Loucy (cell line): ENCODE results near the gene KRT74.

Experiments used
- H2AFZ ChIP-seq: fragments of 200-600 bp; sonication (generic); 2 replicates; pipeline ENCODE4 v1.6.0; 2016; ENCODE audit warnings: antibody characterized with exemption, mild to moderate bottlenecking, low read length, moderate library complexity
- H3F3A ChIP-seq: fragments of 200-600 bp; 2 replicates; pipeline ENCODE4 v1.6.0; 2016; ENCODE audit warnings: antibody characterized with exemption, low read depth, mild to moderate bottlenecking
- H3K27me3 ChIP-seq: fragments of 200-600 bp; sonication (generic); 2 replicates; pipeline ENCODE4 v1.6.1; 2014; ENCODE audit warnings: low read length, mild to moderate bottlenecking; ENCODE audit not compliant: insufficient read depth, poor library complexity, severe bottlenecking
- H3K36me3 ChIP-seq: fragments of 200-600 bp; sonication (generic); 2 replicates; pipeline ENCODE4 v1.6.1; 2016; ENCODE audit warnings: low read length; ENCODE audit not compliant: insufficient read depth
- H3K4me1 ChIP-seq: fragments of 200-600 bp; sonication (generic); 2 replicates; pipeline ENCODE4 v1.5.1; 2014; ENCODE audit warnings: low read length, mild to moderate bottlenecking; ENCODE audit not compliant: insufficient read depth, poor library complexity, severe bottlenecking
- H3K4me2 ChIP-seq: fragments of 200-600 bp; sonication (generic); 2 replicates; pipeline ENCODE4 v1.6.0; 2014; ENCODE audit warnings: antibody characterized with exemption, low read length, low read depth, mild to moderate bottlenecking; ENCODE audit not compliant: poor library complexity, severe bottlenecking
- H3K4me3 ChIP-seq: fragments of 200-600 bp; sonication (generic); 2 replicates; pipeline ENCODE4 v1.5.1; 2014; ENCODE audit warnings: low read length, mild to moderate bottlenecking, mixed read lengths; ENCODE audit not compliant: poor library complexity, severe bottlenecking
- H3K79me2 ChIP-seq: fragments of 200-600 bp; sonication (generic); 2 replicates; pipeline ENCODE4 v1.6.1; 2014; ENCODE audit warnings: low read length; ENCODE audit not compliant: insufficient read depth
- H3K9ac ChIP-seq: fragments of 200-600 bp; sonication (generic); 2 replicates; pipeline ENCODE4 v1.6.0; 2014; ENCODE audit warnings: mild to moderate bottlenecking, low read depth, low read length, moderate library complexity; ENCODE audit not compliant: poor library complexity, severe bottlenecking
- H3K9me2 ChIP-seq: fragments of 200-600 bp; sonication (generic); replicated peaks from 2 replicates; pipeline ENCODE4 v1.6.1; 2016; ENCODE audit warnings: low read depth, low read length, mixed read lengths
- H3K9me3 ChIP-seq: fragments of 200-600 bp; sonication (generic); 2 replicates; pipeline ENCODE4 v1.6.1; 2014; ENCODE audit warnings: mild to moderate bottlenecking, antibody characterized with exemption, low read length, low read depth; ENCODE audit not compliant: insufficient read depth
- H4K20me1 ChIP-seq: fragments of 200-600 bp; sonication (generic); 2 replicates; pipeline ENCODE4 v1.6.0; 2014; ENCODE audit warnings: antibody characterized with exemption, low read length, mild to moderate bottlenecking; ENCODE audit not compliant: insufficient read depth, poor library complexity, severe bottlenecking
- EZH2phosphoT487 ChIP-seq: fragments of 200-600 bp; IDR thresholded peaks from 2 replicates; pipeline ENCODE4 v1.6.1; 2018; ENCODE audit warnings: antibody characterized with exemption, mild to moderate bottlenecking, moderate library complexity, borderline replicate concordance
- TF ChIP-seq, protein P1 (sequence below): fragments of 200-600 bp; sonication (generic); conservative IDR thresholded peaks from 2 replicates; pipeline ENCODE4 v1.5.1; 2014; ENCODE audit warnings: mild to moderate bottlenecking, antibody characterized with exemption, low read length

Gene KRT74

GRCh38 chr12:52546126-52546525, 27.5 kb downstream of the KRT74 start:
- Histone ChIP-seq H4K20me1 (no peaks in the 10 kb centered on the region), H3K79me2 (no peaks in the 10 kb centered on the region), H3K9ac (no peak overlapping the region), H3K9me3 (no peaks in the 10 kb centered on the region), H3K36me3 (no peaks in the 10 kb centered on the region), H3K4me3 (no peak overlapping the region), H3K27me3 (no peaks in the 10 kb centered on the region), H3K4me1 (no peaks in the 10 kb centered on the region), H3F3A (no peaks in the 10 kb centered on the region), H2AFZ (no peak overlapping the region), H3K9me2 (no peaks in the 10 kb centered on the region), H3K4me2 (no peak overlapping the region)
- no peak for TF ChIP-seq EZH2phosphoT487
- TF ChIP-seq, protein P1, sequence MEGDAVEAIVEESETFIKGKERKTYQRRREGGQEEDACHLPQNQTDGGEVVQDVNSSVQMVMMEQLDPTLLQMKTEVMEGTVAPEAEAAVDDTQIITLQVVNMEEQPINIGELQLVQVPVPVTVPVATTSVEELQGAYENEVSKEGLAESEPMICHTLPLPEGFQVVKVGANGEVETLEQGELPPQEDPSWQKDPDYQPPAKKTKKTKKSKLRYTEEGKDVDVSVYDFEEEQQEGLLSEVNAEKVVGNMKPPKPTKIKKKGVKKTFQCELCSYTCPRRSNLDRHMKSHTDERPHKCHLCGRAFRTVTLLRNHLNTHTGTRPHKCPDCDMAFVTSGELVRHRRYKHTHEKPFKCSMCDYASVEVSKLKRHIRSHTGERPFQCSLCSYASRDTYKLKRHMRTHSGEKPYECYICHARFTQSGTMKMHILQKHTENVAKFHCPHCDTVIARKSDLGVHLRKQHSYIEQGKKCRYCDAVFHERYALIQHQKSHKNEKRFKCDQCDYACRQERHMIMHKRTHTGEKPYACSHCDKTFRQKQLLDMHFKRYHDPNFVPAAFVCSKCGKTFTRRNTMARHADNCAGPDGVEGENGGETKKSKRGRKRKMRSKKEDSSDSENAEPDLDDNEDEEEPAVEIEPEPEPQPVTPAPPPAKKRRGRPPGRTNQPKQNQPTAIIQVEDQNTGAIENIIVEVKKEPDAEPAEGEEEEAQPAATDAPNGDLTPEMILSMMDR = no peak

DNA sequence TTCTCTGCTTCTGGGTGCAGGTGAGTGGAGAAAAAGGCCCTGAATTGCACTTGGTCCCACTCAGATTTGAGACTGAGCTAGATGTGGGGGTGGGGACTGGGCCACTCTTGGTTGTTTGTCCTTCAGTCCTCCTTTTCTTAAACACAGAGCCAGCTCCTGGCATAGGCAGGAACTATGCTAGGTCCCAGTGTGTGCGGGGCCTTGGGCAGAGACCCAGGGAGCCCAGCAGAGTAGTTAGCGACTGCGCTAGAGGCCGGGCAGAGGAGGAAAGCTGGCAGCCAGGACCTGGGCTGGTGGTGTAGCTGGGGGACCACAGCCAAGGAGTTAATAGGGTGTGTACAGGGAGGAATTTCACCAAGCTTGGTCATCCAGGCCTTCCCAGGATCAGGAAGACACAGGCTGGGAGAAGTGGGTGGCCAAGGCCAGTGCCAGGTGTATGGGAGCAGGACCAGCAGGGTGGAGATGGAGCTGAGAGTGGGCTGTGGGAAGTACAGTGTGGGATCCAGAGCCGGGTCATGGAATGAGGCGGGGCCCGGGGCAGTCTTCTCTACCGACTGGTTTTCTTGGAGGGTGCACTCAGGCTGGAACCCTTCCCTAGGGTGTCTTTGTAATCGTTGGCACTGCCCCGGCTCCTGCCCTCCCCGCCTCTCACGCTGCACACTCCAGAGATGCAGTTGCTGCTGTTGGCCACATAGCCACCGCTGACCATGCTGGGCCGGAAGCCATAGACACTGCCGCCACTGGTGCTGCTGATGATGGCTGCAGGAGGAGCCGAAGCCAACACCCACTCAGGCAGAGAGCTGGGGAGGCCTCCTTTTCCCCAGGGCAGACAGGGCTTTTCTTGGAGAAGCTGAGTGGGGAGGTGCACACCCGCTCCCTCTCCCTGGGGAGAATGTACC, 29.4 kb downstream of the KRT74 start:
- no peaks in the 10 kb centered on the region for H3K9me2 ChIP-seq
- no peaks in the 10 kb centered on the region for H3K4me1 ChIP-seq
- H3K79me2 ChIP-seq = no peaks in the 10 kb centered on the region
- H3K4me3 ChIP-seq = no peak overlapping the region
- H3K27me3 ChIP-seq = no peaks in the 10 kb centered on the region
- TF ChIP-seq, protein P1 = no peak
- TF ChIP-seq EZH2phosphoT487 = no peak
- H3K4me2 ChIP-seq = no peak overlapping the region
- no peaks in the 10 kb centered on the region for H3F3A ChIP-seq
- no peaks in the 10 kb centered on the region for H3K9me3 ChIP-seq
- no peaks in the 10 kb centered on the region for H4K20me1 ChIP-seq
- no peaks in the 10 kb centered on the region for H3K36me3 ChIP-seq
- no peak overlapping the region for H2AFZ ChIP-seq
- H3K9ac ChIP-seq = no peak overlapping the region

- TF ChIP-seq EZH2phosphoT487 = no peak
- TF ChIP-seq, protein P1 = no peak
- Histone ChIP-seq H3K4me2 (no peak overlapping the region), H3K4me1 (no peaks in the 10 kb centered on the region), H4K20me1 (no peaks in the 10 kb centered on the region), H3K4me3 (no peak overlapping the region), H3K27me3 (no peaks in the 10 kb centered on the region), H3K9me3 (no peaks in the 10 kb centered on the region), H3K36me3 (no peaks in the 10 kb centered on the region), H3F3A (no peaks in the 10 kb centered on the region), H3K9me2 (no peaks in the 10 kb centered on the region), H2AFZ (no peak overlapping the region), H3K9ac (no peak overlapping the region), H3K79me2 (no peaks in the 10 kb centered on the region)
These were observed 30.8 kb downstream of the KRT74 start for GRCh38 chr12:52542785-52543318.
